Stomach (tissue), 4 donors: ENCODE measurements around the gene RNASE4.

Experiments used
- CTCF ChIP-seq, 7 experiments: fragments of 450-650 bp in 4 of 7; fragments of 200-600 bp in 3 of 7; sonication (generic) in 3 of 7; IDR thresholded peaks; one replicate each; pipeline ENCODE4 v1.5.1; 2016 to 2019; ENCODE audit warnings: antibody characterized with exemption in 7 of 7, control low read depth in 2 of 7, mild to moderate bottlenecking in 1 of 7
- EP300 ChIP-seq: sonication (generic); formaldehyde crosslinking; IDR thresholded peaks from one replicate; pipeline ENCODE4 v1.6.1; 2017; ENCODE audit warnings: antibody characterized with exemption
- POLR2A ChIP-seq, 4 donors: fragments of 450-650 bp; IDR thresholded peaks; one replicate each; pipeline ENCODE4 v1.6.1; 2016; ENCODE audit warnings: antibody characterized with exemption in 4 of 4, control low read depth in 2 of 4, mild to moderate bottlenecking in 1 of 4, moderate library complexity in 1 of 4
- POLR2AphosphoS5 ChIP-seq, 3 donors: sonication (generic); formaldehyde crosslinking; IDR thresholded peaks; one replicate each; pipeline ENCODE4 v1.6.1; 2016; ENCODE audit warnings: antibody characterized with exemption in 3 of 3

DNA sequence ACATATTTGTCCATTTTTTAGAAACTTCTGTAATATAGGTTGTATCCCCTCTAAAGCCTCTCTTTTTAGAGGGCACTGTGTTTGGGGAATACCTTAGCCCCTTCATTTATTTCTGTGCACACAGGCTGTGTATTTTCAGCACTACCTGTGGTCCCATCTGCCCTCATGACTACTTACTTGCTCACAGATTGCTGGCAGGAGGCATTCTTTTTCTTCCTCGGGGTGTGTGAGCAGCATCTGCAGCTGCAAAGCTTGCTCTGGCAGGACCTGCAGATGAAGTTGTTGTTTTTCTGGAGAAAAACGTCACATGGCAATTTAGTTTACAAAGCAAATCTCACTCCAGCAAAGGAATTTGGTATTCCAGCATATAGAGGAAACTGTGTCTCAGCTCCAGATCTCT, 28.5 kb downstream of the RNASE4 start:
- TF ChIP-seq CTCF (IDR thresholded peaks at IDR 0.05) (no peak), EP300 (no peak), POLR2A (IDR thresholded peaks at IDR 0.05) (no peak), POLR2AphosphoS5 (IDR thresholded peaks at IDR 0.05) (no peak)
